Measurements from ENCODE around the gene TJP1.
"Not testable (repeated sequence)": the region's sequence is repeated elsewhere in the genome, so short reads cannot be mapped to it uniquely, and the experiment has no call there.

Gene TJP1

DNA sequence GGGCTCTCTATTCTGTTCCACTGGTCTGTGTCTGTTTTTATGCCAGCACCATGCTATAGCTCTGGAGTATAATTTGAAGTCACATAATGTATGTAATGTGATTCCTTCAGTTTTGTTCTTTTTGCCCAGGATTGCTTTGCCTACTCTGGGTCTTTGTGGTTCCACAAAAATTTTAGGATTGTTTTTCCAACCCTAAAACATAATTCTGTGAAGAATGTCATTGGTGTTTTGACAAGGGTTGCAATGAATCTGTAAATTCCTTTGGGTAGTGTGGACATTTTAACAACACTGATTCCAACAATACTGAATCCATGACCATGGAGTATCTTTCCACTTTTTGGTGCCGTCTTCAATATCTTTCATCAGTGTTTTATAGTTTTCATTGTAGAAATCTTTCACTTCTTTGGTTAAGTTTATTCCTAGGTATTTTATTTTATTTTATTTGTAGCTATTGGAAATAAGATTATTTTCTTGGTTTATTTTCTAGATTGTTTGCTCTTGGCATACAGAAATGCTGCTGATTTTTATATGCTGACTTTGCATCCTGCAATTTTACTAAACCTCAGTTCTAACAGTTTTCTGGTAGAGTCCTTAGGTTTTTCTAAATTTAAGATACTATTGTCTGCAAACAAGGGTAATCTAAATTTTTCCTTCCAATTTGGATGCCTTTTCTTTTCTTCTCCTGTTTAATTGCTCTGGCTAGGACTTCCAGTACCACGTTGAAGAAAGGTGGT lies 29.7 kb downstream of the TJP1 start:
- H3K9me3 ChIP-seq (replicated peaks; ENCODE audit: low read length), result no peaks in the 10 kb centered on the region
- no peaks in the 10 kb centered on the region for H3K27me3 ChIP-seq (ENCODE audit: control insufficient read depth, insufficient read depth, low read length)
- H3K4me2 ChIP-seq (ENCODE audit: low read length), result peak overlapping the region; percentile 17
- H3K4me3 ChIP-seq (ENCODE audit: low read length), result peak overlapping the region; percentile 6
- H3K9ac ChIP-seq (ENCODE audit: low read depth, low read length), result no peak overlapping the region
- H3K36me3 ChIP-seq (ENCODE audit: insufficient read depth, low read length), result peaks cover 21% of the 10 kb centered on the region
- peaks cover 35% of the 10 kb centered on the region for H3K4me1 ChIP-seq (ENCODE audit: control insufficient read depth, insufficient read depth, low read length)

- H3K36me3 ChIP-seq (ENCODE audit: insufficient read depth, low read length), result peaks cover 24% of the 10 kb centered on the region
- H3K27me3 ChIP-seq (ENCODE audit: control insufficient read depth, insufficient read depth, low read length), result no peaks in the 10 kb centered on the region
- no peak overlapping the region for H3K4me3 ChIP-seq (ENCODE audit: low read length)
- H3K9me3 ChIP-seq (replicated peaks; ENCODE audit: low read length), result no peaks in the 10 kb centered on the region
- peaks cover 38% of the 10 kb centered on the region for H3K4me1 ChIP-seq (ENCODE audit: control insufficient read depth, insufficient read depth, low read length)
- no peak overlapping the region for H3K4me2 ChIP-seq (ENCODE audit: low read length)
- H3K9ac ChIP-seq (ENCODE audit: low read depth, low read length), result no peak overlapping the region
Measured at GRCh38 chr15:29790607-29791006, 31.7 kb downstream of the TJP1 start.

GRCh38 chr15:29789871-29790270 lies 32.4 kb downstream of the TJP1 start:
- Histone ChIP-seq H3K9ac (ENCODE audit: low read depth, low read length) (no peak overlapping the region), H3K9me3 (replicated peaks; ENCODE audit: low read length) (no peaks in the 10 kb centered on the region), H3K27me3 (ENCODE audit: control insufficient read depth, insufficient read depth, low read length) (no peaks in the 10 kb centered on the region), H3K4me2 (ENCODE audit: low read length) (no peak overlapping the region), H3K36me3 (ENCODE audit: insufficient read depth, low read length) (peaks cover 24% of the 10 kb centered on the region), H3K4me1 (ENCODE audit: control insufficient read depth, insufficient read depth, low read length) (peaks cover 45% of the 10 kb centered on the region), H3K4me3 (ENCODE audit: low read length) (no peak overlapping the region)

DNA sequence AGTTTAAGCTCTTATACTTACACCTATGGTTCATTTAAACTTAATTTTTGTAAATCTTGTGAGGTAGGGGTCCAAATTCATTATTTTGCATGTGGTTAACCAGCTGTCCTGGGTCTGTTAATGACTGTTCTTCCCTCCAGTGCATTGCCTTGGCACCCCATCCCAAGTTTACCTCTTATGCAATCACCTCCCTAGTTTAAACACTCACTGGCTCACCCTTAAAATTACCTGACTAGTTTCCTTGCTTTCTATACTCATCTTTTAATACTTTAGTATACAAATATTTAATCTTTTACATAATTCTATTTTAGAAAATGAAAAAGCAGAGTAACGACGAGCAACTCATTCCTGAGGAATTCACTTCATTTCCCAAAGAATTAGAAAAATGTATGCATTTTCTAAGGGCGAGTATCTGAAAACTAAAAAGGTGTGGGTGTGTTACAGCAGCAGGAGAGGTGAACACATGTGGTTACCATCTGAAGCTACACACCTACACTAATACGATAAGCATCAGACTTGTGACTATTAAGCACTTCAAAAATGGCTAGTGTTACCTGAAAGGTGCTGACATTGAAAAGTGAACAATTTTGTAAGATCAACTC lies 33.7 kb downstream of the TJP1 start:
- H3K4me3 ChIP-seq (ENCODE audit: low read length), result no peak overlapping the region

DNA sequence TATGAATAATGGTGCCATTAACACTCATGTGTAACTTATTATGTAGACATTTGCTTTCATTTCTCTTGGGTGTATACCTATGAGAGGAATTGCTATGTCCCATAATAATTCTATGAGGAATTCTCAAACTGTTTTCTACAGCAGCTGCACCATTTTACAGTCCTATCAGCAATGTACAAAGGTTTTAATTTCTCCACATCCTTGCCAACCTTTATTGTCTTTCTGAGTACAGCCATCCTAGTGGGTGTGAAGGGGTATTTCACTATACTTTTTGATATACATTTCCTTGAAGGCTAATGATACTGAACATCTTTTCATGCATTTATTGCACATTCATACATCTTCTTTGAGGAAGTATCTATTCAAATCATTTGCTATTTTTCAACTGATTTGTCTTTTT lies 34.5 kb downstream of the TJP1 start:
- Histone ChIP-seq H3K4me3 (ENCODE audit: low read length) (no peak overlapping the region), H3K36me3 (ENCODE audit: insufficient read depth, low read length) (peaks cover 7% of the 10 kb centered on the region), H3K4me1 (ENCODE audit: control insufficient read depth, insufficient read depth, low read length) (peaks cover 45% of the 10 kb centered on the region), H3K9me3 (replicated peaks; ENCODE audit: low read length) (no peaks in the 10 kb centered on the region), H3K4me2 (ENCODE audit: low read length) (no peak overlapping the region), H3K9ac (ENCODE audit: low read depth, low read length) (no peak overlapping the region), H3K27me3 (ENCODE audit: control insufficient read depth, insufficient read depth, low read length) (no peaks in the 10 kb centered on the region)

More for the DNA sequence above, 33.7 kb downstream of the TJP1 start:
- H3K27me3 ChIP-seq (ENCODE audit: control insufficient read depth, insufficient read depth, low read length), result no peaks in the 10 kb centered on the region
- peak overlapping the region; percentile 56 for H3K4me2 ChIP-seq (ENCODE audit: low read length)
- H3K9me3 ChIP-seq (replicated peaks; ENCODE audit: low read length), result no peaks in the 10 kb centered on the region
- peaks cover 53% of the 10 kb centered on the region for H3K4me1 ChIP-seq (ENCODE audit: control insufficient read depth, insufficient read depth, low read length)
- peaks cover 12% of the 10 kb centered on the region for H3K36me3 ChIP-seq (ENCODE audit: insufficient read depth, low read length)
- H3K9ac ChIP-seq (ENCODE audit: low read depth, low read length), result no peak overlapping the region

DNA sequence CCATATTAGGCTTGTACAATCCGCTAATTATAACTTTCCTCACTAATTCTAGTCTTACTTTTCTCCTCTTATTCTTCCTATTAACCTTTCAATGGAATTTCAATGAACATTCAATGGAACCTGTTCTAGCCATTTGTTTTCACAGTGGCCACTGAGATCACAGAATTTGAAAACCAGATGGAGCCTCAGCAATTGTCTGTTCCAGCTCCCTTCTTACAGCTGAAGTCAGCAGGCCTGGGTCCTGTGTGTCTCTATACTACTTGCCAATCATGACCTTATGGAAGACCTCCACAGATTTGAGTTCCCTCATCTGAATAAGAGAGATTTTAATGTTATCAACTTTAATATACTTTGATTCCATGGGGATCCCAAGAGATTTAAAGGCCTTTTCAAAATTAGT lies 36.6 kb downstream of the TJP1 start:
- Histone ChIP-seq H3K27me3 (ENCODE audit: control insufficient read depth, insufficient read depth, low read length) (no peaks in the 10 kb centered on the region), H3K36me3 (ENCODE audit: insufficient read depth, low read length) (peaks cover 7% of the 10 kb centered on the region), H3K4me2 (ENCODE audit: low read length) (no peak overlapping the region), H3K4me1 (ENCODE audit: control insufficient read depth, insufficient read depth, low read length) (peaks cover 34% of the 10 kb centered on the region), H3K9me3 (replicated peaks; ENCODE audit: low read length) (peaks cover 7% of the 10 kb centered on the region), H3K9ac (ENCODE audit: low read depth, low read length) (no peak overlapping the region), H3K4me3 (ENCODE audit: low read length) (no peak overlapping the region)

GRCh38 chr15:29785136-29785535 lies 37.1 kb downstream of the TJP1 start:
- peaks cover 7% of the 10 kb centered on the region for H3K9me3 ChIP-seq (replicated peaks; ENCODE audit: low read length)
- H3K36me3 ChIP-seq (ENCODE audit: insufficient read depth, low read length), result peaks cover 7% of the 10 kb centered on the region
- H3K4me1 ChIP-seq (ENCODE audit: control insufficient read depth, insufficient read depth, low read length), result peaks cover 34% of the 10 kb centered on the region
- no peak overlapping the region for H3K9ac ChIP-seq (ENCODE audit: low read depth, low read length)
- no peak overlapping the region for H3K4me3 ChIP-seq (ENCODE audit: low read length)
- H3K4me2 ChIP-seq (ENCODE audit: low read length), result no peak overlapping the region
- no peaks in the 10 kb centered on the region for H3K27me3 ChIP-seq (ENCODE audit: control insufficient read depth, insufficient read depth, low read length)

DNA sequence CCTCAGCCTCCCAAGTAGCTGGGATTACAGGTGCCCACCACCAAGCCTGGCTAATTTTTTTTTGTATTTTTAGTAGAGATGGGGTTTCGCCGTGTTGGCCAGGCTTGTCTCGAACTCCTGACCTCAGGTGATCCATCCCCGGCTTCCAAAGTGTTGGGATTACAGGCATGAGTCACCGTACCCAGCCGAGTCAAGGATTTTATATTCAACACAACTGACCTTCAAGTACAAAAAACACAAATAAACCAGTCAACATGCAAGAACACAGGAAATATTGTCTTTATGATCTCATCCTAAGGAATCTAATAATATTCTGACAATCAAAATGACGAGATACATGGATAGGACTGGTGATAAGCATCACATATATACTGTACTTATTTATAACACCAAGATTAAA lies 37.9 kb downstream of the TJP1 start:
- Histone ChIP-seq H3K36me3 (ENCODE audit: insufficient read depth, low read length) (peaks cover 7% of the 10 kb centered on the region), H3K27me3 (ENCODE audit: control insufficient read depth, insufficient read depth, low read length) (no peaks in the 10 kb centered on the region), H3K4me3 (ENCODE audit: low read length) (no peak overlapping the region), H3K9me3 (replicated peaks; ENCODE audit: low read length) (peaks cover 7% of the 10 kb centered on the region), H3K4me1 (ENCODE audit: control insufficient read depth, insufficient read depth, low read length) (peaks cover 32% of the 10 kb centered on the region), H3K4me2 (ENCODE audit: low read length) (no peak overlapping the region), H3K9ac (ENCODE audit: low read depth, low read length) (no peak overlapping the region)

- not testable (repeated sequence) for H3K4me2 ChIP-seq (ENCODE audit: low read length); H3K4me3 ChIP-seq (ENCODE audit: low read length)
Measured at GRCh38 chr15:29782816-29783215, 39.5 kb downstream of the TJP1 start.

GRCh38 chr15:29778382-29778781 lies 43.9 kb downstream of the TJP1 start:
- H3K9me3 ChIP-seq (replicated peaks; ENCODE audit: low read length), result peaks cover 7% of the 10 kb centered on the region
- peaks cover 21% of the 10 kb centered on the region for H3K4me1 ChIP-seq (ENCODE audit: control insufficient read depth, insufficient read depth, low read length)
- H3K27me3 ChIP-seq (ENCODE audit: control insufficient read depth, insufficient read depth, low read length), result no peaks in the 10 kb centered on the region
- no peak overlapping the region for H3K4me3 ChIP-seq (ENCODE audit: low read length)
- no peak overlapping the region for H3K4me2 ChIP-seq (ENCODE audit: low read length)
- H3K36me3 ChIP-seq (ENCODE audit: insufficient read depth, low read length), result no peaks in the 10 kb centered on the region
- no peak overlapping the region for H3K9ac ChIP-seq (ENCODE audit: low read depth, low read length)

More at GRCh38 chr15:29782816-29783215, 39.5 kb downstream of the TJP1 start:
- H3K36me3 ChIP-seq (ENCODE audit: insufficient read depth, low read length); H3K27me3 ChIP-seq (ENCODE audit: control insufficient read depth, insufficient read depth, low read length); H3K9ac ChIP-seq (ENCODE audit: low read depth, low read length); H3K9me3 ChIP-seq (replicated peaks; ENCODE audit: low read length): not testable (repeated sequence)
- H3K4me1 ChIP-seq (ENCODE audit: control insufficient read depth, insufficient read depth, low read length), result peaks cover 18% of the 10 kb centered on the region

GRCh38 chr15:29776859-29777258 lies 45.4 kb downstream of the TJP1 start:
- no peaks in the 10 kb centered on the region for H3K36me3 ChIP-seq (ENCODE audit: insufficient read depth, low read length)
- no peak overlapping the region for H3K4me2 ChIP-seq (ENCODE audit: low read length)
- peaks cover 21% of the 10 kb centered on the region for H3K4me1 ChIP-seq (ENCODE audit: control insufficient read depth, insufficient read depth, low read length)
- no peak overlapping the region for H3K9ac ChIP-seq (ENCODE audit: low read depth, low read length)
- no peaks in the 10 kb centered on the region for H3K27me3 ChIP-seq (ENCODE audit: control insufficient read depth, insufficient read depth, low read length)
- no peak overlapping the region for H3K4me3 ChIP-seq (ENCODE audit: low read length)
- H3K9me3 ChIP-seq (replicated peaks; ENCODE audit: low read length), result peaks cover 7% of the 10 kb centered on the region

DNA sequence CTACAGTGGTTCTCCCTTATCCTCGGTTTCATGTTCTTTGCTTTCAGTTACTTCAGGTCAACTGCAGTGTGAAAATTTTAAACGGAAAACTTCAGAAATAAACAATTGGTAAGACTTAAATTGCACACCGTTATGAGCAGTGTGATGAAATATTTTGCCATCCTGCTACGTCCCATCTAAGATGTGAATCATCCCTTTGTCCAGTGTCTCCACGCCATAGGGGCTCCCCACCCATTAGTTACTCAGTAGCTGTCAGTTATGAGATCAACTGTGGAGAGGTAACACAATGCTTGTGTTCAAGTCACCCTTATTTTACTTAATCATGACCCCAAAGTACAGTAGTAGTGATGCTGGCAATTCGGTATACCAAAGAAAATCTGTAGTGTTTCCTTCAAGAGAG lies 47.4 kb downstream of the TJP1 start:
- Histone ChIP-seq H3K36me3 (ENCODE audit: insufficient read depth, low read length) (peaks cover 8% of the 10 kb centered on the region), H3K4me1 (ENCODE audit: control insufficient read depth, insufficient read depth, low read length) (peaks cover 25% of the 10 kb centered on the region), H3K27me3 (ENCODE audit: control insufficient read depth, insufficient read depth, low read length) (no peaks in the 10 kb centered on the region), H3K4me2 (ENCODE audit: low read length) (peak overlapping the region; percentile 17), H3K4me3 (ENCODE audit: low read length) (no peak overlapping the region), H3K9me3 (replicated peaks; ENCODE audit: low read length) (no peaks in the 10 kb centered on the region), H3K9ac (ENCODE audit: low read depth, low read length) (no peak overlapping the region)
